Calu3 (cell line): ENCODE data around the gene HK1. TPM values are rescaled to one million over a fixed set of nuclear protein-coding genes. Genes with fewer than 3 reads are reported as not detected.

Source experiments
- BruUV-seq: library from RNA; stranded (reverse); fragments of 400-500 nt; replicated peaks from 2 replicates; lab custom pipeline; 2021; lab: Mats Ljungman, UMichigan
- CTCF ChIA-PET: fragments of 300-600 bp; sonication (Branson Sonifier 250); formaldehyde crosslinking; loops from one replicate; lab custom pipeline; 2022; ENCODE audit warnings: antibody characterized with exemption; lab: Charles Lee
- DNase-seq: peaks from one replicate; pipeline ENCODE4 v3.0.0; 2022
- H3K27ac Mint-ChIP-seq: one replicate; pipeline ENCODE4 v1.8.0; 2022; ENCODE audit warnings: mixed read lengths; ENCODE audit not compliant: unreplicated experiment
- H3K27me3 Mint-ChIP-seq: one replicate; pipeline ENCODE4 v1.8.0; 2022; ENCODE audit warnings: mixed read lengths; ENCODE audit not compliant: unreplicated experiment
- H3K36me3 Mint-ChIP-seq: one replicate; pipeline ENCODE4 v1.8.0; 2022; ENCODE audit warnings: mild to moderate bottlenecking, moderate library complexity, mixed read lengths; ENCODE audit not compliant: insufficient read depth, unreplicated experiment
- H3K4me1 Mint-ChIP-seq: one replicate; pipeline ENCODE4 v1.8.0; 2022; ENCODE audit warnings: mild to moderate bottlenecking, low read depth, mixed read lengths; ENCODE audit not compliant: unreplicated experiment
- H3K4me3 Mint-ChIP-seq: one replicate; pipeline ENCODE4 v1.8.0; 2022; ENCODE audit warnings: mild to moderate bottlenecking, low read depth, moderate library complexity, mixed read lengths; ENCODE audit not compliant: unreplicated experiment
- H3K9me3 Mint-ChIP-seq: one replicate; pipeline ENCODE4 v1.8.0; 2022; ENCODE audit warnings: low read depth, mixed read lengths; ENCODE audit not compliant: unreplicated experiment
- CTCF ChIP-seq: fragments of 200-600 bp; IDR thresholded peaks from one replicate; pipeline ENCODE4 v1.8.0; 2022; ENCODE audit warnings: antibody characterized with exemption; ENCODE audit not compliant: unreplicated experiment
- intact Hi-C: fragments of 100-400 bp; cut with micrococcal nuclease; formaldehyde crosslinking; loops from one replicate; pipeline ENCODE4 v1.10.0; 2022; ENCODE audit not compliant: unreplicated experiment
- total RNA-seq: library from RNA; stranded (reverse); gene quantifications from 2 replicates; pipeline ENCODE4 v1.2.3, GENCODE V29; 2022

HK1 gene
- total RNA-seq, 1 experiment from 2014 or later, result 58.8 TPM

GRCh38 chr10:69315610-69316312 is 37.5 kb downstream of the HK1 start:
- BruUV-seq, result no TSS peak
- Mint-ChIP-seq H3K9me3 (no peaks in the 10 kb centered on the region), H3K4me1 (peaks cover 30% of the 10 kb centered on the region), H3K4me3 (no peak overlapping the region), H3K36me3 (peaks cover 28% of the 10 kb centered on the region), H3K27ac (peak overlapping the region; percentile 43), H3K27me3 (no peaks in the 10 kb centered on the region)
- no peak for DNase-seq
- CTCF ChIA-PET, result interaction anchor here (0.5 kb wide), 1 partner anchor 624 kb away, joined by 3 read pairs; no protein-coding TSS in a partner anchor
- intact Hi-C loops, result no loop called here
- no peak for TF ChIP-seq CTCF

GRCh38 chr10:69316313-69317059 is 38.2 kb downstream of the HK1 start:
- CTCF ChIA-PET, result no interaction called here
- TF ChIP-seq CTCF, result no peak
- Mint-ChIP-seq H3K9me3 (no peaks in the 10 kb centered on the region), H3K4me3 (no peak overlapping the region), H3K36me3 (peaks cover 28% of the 10 kb centered on the region), H3K27me3 (no peaks in the 10 kb centered on the region), H3K4me1 (peaks cover 30% of the 10 kb centered on the region), H3K27ac (peak overlapping the region; percentile 43)
- peak; percentile 18 for DNase-seq
- intact Hi-C loops, result no loop called here
- no TSS peak for BruUV-seq

- Mint-ChIP-seq H3K36me3 (peaks cover 28% of the 10 kb centered on the region), H3K27me3 (no peaks in the 10 kb centered on the region), H3K9me3 (no peaks in the 10 kb centered on the region), H3K4me3 (peak overlapping the region; percentile 99), H3K27ac (peak overlapping the region; percentile 81), H3K4me1 (peaks cover 30% of the 10 kb centered on the region)
- peak; percentile 31 for DNase-seq
- no TSS peak for BruUV-seq
- TF ChIP-seq CTCF, result no peak
- intact Hi-C loops, result no loop called here
- CTCF ChIA-PET, result interaction anchor here (0.7 to 3.1 kb wide), 7 partner anchors 10 to 91 kb away, joined by 3 to 17 read pairs (median 5); no protein-coding TSS in a partner anchor
Observed at GRCh38 chr10:69317175-69317604, 38.9 kb downstream of the HK1 start.

GRCh38 chr10:69317626-69318105 is 39.4 kb downstream of the HK1 start:
- H3K4me3 Mint-ChIP-seq, result peak overlapping the region; percentile 99
- no peak for DNase-seq
- intact Hi-C loops, result no loop called here
- peaks cover 30% of the 10 kb centered on the region for H3K4me1 Mint-ChIP-seq
- H3K27ac Mint-ChIP-seq, result peak overlapping the region; percentile 81
- peaks cover 29% of the 10 kb centered on the region for H3K36me3 Mint-ChIP-seq
- BruUV-seq, result TSS peak; percentile 66
- no peaks in the 10 kb centered on the region for H3K9me3 Mint-ChIP-seq
- H3K27me3 Mint-ChIP-seq, result no peaks in the 10 kb centered on the region
- CTCF ChIA-PET, result interaction anchor here (0.7 to 3.1 kb wide), 7 partner anchors 10 to 91 kb away, joined by 3 to 17 read pairs (median 5); no protein-coding TSS in a partner anchor
- no peak for TF ChIP-seq CTCF
